Activated naive CD8-positive, alpha-beta T cell treated with anti-CD3 and anti-CD28 coated beads, Interleukin-2, amount 10 ng/mL, durations not matched to agents 7 days and 5 days (primary cell): ENCODE measurements around the gene RCAN3. TPM values are rescaled to one million over a fixed set of nuclear protein-coding genes. Genes with fewer than 3 reads are reported as not detected.

Source experiments
- ATAC-seq: fragments of 150-1000 bp; cut with Tn5 transposase; one replicate; pipeline ENCODE4 v1.10.0; 2021; ENCODE audit warnings: low read depth, moderate library complexity
- POLR2A ChIA-PET: fragments of 350-600 bp; sonication (Branson Sonifier 250); formaldehyde crosslinking; loops from one replicate; lab custom pipeline; 2021; ENCODE audit warnings: antibody characterized with exemption; lab: Charles Lee
- DNase-seq: peaks from one replicate; pipeline ENCODE4 v3.0.0; 2021
- H3K27ac Mint-ChIP-seq: one replicate; pipeline ENCODE4 v1.8.0; 2022; ENCODE audit warnings: mild to moderate bottlenecking, mixed read lengths
- H3K27me3 Mint-ChIP-seq: one replicate; pipeline ENCODE4 v1.8.0; 2022; ENCODE audit warnings: mild to moderate bottlenecking, moderate library complexity, mixed read lengths
- H3K36me3 Mint-ChIP-seq: one replicate; pipeline ENCODE4 v1.8.0; 2021; ENCODE audit warnings: mild to moderate bottlenecking, mixed read lengths
- H3K4me1 Mint-ChIP-seq: one replicate; pipeline ENCODE4 v1.8.0; 2021; ENCODE audit warnings: mixed read lengths
- H3K4me3 Mint-ChIP-seq: one replicate; pipeline ENCODE4 v1.8.0; 2022; ENCODE audit warnings: mild to moderate bottlenecking, moderate library complexity, mixed read lengths
- H3K9me3 Mint-ChIP-seq: one replicate; pipeline ENCODE4 v1.8.0; 2021; ENCODE audit warnings: mixed read lengths
- total RNA-seq, 2 experiments: library from RNA; stranded (reverse); gene quantifications; one replicate each; pipeline ENCODE4 v1.2.3, GENCODE V29; 2021

Gene RCAN3
- total RNA-seq, 2 experiments from 2014 or later, result 77.4 to 84.8 TPM

GRCh38 chr1:24560361-24560760 lies 57.7 kb downstream of the RCAN3 start:
- no peak for DNase-seq
- no peak overlapping the region for H3K27ac Mint-ChIP-seq
- POLR2A ChIA-PET, result interaction anchor here (0.7 kb wide), 1 partner anchor 39 kb away, joined by 3 read pairs; no protein-coding TSS in a partner anchor
- peaks cover 17% of the 10 kb centered on the region for H3K27me3 Mint-ChIP-seq
- H3K9me3 Mint-ChIP-seq, result no peaks in the 10 kb centered on the region
- H3K4me1 Mint-ChIP-seq, result peaks cover 16% of the 10 kb centered on the region
- ATAC-seq, result no peak
- no peaks in the 10 kb centered on the region for H3K36me3 Mint-ChIP-seq
- H3K4me3 Mint-ChIP-seq, result no peak overlapping the region

- Mint-ChIP-seq H3K36me3 (no peaks in the 10 kb centered on the region), H3K9me3 (no peaks in the 10 kb centered on the region), H3K4me3 (no peak overlapping the region), H3K27me3 (peaks cover 17% of the 10 kb centered on the region), H3K27ac (no peak overlapping the region), H3K4me1 (peaks cover 13% of the 10 kb centered on the region)
- POLR2A ChIA-PET, result no interaction called here
- DNase-seq (no peak), ATAC-seq (no peak)
Observed at GRCh38 chr1:24562625-24563024, 60.0 kb downstream of the RCAN3 start.

GRCh38 chr1:24564695-24565094 lies 62.1 kb downstream of the RCAN3 start:
- POLR2A ChIA-PET, result interaction anchor here (0.7 to 0.9 kb wide), 2 partner anchors 8 to 22 kb away, joined by 3 to 7 read pairs; no protein-coding TSS in a partner anchor
- H3K27ac Mint-ChIP-seq, result no peak overlapping the region
- H3K9me3 Mint-ChIP-seq, result no peaks in the 10 kb centered on the region
- peaks cover 14% of the 10 kb centered on the region for H3K27me3 Mint-ChIP-seq
- no peak for DNase-seq
- no peak overlapping the region for H3K4me3 Mint-ChIP-seq
- no peak for ATAC-seq
- no peaks in the 10 kb centered on the region for H3K36me3 Mint-ChIP-seq
- H3K4me1 Mint-ChIP-seq, result peaks cover 6% of the 10 kb centered on the region

- DNase-seq, result no peak
- Mint-ChIP-seq H3K9me3 (no peaks in the 10 kb centered on the region), H3K4me1 (peaks cover 6% of the 10 kb centered on the region), H3K36me3 (no peaks in the 10 kb centered on the region), H3K27ac (no peak overlapping the region), H3K27me3 (peaks cover 12% of the 10 kb centered on the region), H3K4me3 (no peak overlapping the region)
- POLR2A ChIA-PET, result no interaction called here
- no peak for ATAC-seq
Observed at GRCh38 chr1:24566236-24566867, 63.7 kb downstream of the RCAN3 start.

DNA sequence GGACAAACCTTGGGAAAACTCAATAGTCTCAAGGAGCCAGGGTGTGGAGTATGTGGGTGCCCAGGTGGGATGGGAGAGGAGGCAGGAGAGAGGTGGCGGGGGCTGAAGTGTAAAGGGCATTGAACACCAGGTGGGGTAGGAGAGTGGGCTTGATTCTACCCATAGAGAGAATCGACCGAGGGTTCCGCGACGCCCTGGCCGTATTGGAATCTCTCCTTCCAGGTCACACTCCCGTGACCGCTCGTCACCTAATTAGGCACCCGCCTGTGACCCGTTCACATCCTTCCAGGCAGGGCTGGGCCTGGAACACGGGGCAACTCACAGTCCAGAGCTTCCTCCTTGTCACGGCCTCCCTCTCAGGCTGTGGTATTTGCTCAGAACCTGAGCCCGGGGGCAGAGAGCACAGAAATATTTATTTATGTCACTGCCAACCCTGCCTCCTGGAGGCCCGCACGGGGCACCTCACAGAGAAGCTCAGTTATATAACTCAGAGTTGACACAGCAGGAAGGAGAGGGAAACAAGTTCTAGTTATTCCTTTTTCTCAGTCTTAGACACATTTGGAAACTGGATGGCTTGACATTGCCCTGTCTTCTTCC lies 65.3 kb downstream of the RCAN3 start:
- H3K27me3 Mint-ChIP-seq, result peaks cover 11% of the 10 kb centered on the region
- DNase-seq (no peak), ATAC-seq (no peak)
- H3K36me3 Mint-ChIP-seq, result peaks cover 1% of the 10 kb centered on the region
- H3K27ac Mint-ChIP-seq, result peak overlapping the region; percentile 32
- H3K4me3 Mint-ChIP-seq, result no peak overlapping the region
- POLR2A ChIA-PET, result no interaction called here
- peaks cover 16% of the 10 kb centered on the region for H3K4me1 Mint-ChIP-seq
- H3K9me3 Mint-ChIP-seq, result no peaks in the 10 kb centered on the region

GRCh38 chr1:24568475-24568874 lies 65.8 kb downstream of the RCAN3 start:
- no peaks in the 10 kb centered on the region for H3K9me3 Mint-ChIP-seq
- peak overlapping the region; percentile 32 for H3K27ac Mint-ChIP-seq
- POLR2A ChIA-PET, result no interaction called here
- peaks cover 1% of the 10 kb centered on the region for H3K36me3 Mint-ChIP-seq
- H3K4me3 Mint-ChIP-seq, result no peak overlapping the region
- DNase-seq (no peak), ATAC-seq (no peak)
- H3K4me1 Mint-ChIP-seq, result peaks cover 19% of the 10 kb centered on the region
- H3K27me3 Mint-ChIP-seq, result peaks cover 11% of the 10 kb centered on the region

- POLR2A ChIA-PET, result interaction anchor here (0.8 kb wide), 1 partner anchor 40 kb away, joined by 3 read pairs; no protein-coding TSS in a partner anchor
- DNase-seq (no peak), ATAC-seq (no peak)
- peaks cover 4% of the 10 kb centered on the region for H3K27me3 Mint-ChIP-seq
- H3K9me3 Mint-ChIP-seq, result no peaks in the 10 kb centered on the region
- H3K4me3 Mint-ChIP-seq, result no peak overlapping the region
- H3K4me1 Mint-ChIP-seq, result peaks cover 19% of the 10 kb centered on the region
- H3K36me3 Mint-ChIP-seq, result peaks cover 1% of the 10 kb centered on the region
- H3K27ac Mint-ChIP-seq, result no peak overlapping the region
Observed at GRCh38 chr1:24570265-24571125, 67.9 kb downstream of the RCAN3 start.

DNA sequence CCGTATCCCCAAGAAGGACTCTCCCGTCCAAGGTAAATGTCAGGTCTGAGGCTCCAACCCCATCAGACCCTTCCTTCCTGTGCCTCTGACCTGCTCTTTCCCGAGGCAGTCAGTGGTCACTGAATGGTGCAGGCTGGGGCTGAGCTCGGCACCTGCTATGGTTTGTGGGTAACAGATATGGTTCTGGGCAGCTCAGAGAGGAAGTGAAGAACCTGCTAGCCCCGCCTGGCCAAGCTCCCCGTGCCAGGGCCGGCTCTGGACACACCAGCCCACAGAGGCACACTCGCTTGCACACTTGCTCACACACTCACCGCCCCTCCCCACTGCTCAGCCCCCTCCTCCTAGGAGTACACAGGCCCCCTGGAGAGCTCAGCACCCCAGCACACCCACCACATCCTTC lies 69.7 kb downstream of the RCAN3 start:
- peaks cover 1% of the 10 kb centered on the region for H3K36me3 Mint-ChIP-seq
- H3K27me3 Mint-ChIP-seq, result no peaks in the 10 kb centered on the region
- ATAC-seq, result peak; percentile 54
- peak; percentile 43 for DNase-seq
- POLR2A ChIA-PET, result interaction anchor here (0.6 kb wide), 1 partner anchor 9 kb away, joined by 5 read pairs; no protein-coding TSS in a partner anchor
- peaks cover 12% of the 10 kb centered on the region for H3K4me1 Mint-ChIP-seq
- H3K4me3 Mint-ChIP-seq, result peak overlapping the region; percentile 35
- H3K27ac Mint-ChIP-seq, result peak overlapping the region; percentile 82
- H3K9me3 Mint-ChIP-seq, result no peaks in the 10 kb centered on the region

DNA sequence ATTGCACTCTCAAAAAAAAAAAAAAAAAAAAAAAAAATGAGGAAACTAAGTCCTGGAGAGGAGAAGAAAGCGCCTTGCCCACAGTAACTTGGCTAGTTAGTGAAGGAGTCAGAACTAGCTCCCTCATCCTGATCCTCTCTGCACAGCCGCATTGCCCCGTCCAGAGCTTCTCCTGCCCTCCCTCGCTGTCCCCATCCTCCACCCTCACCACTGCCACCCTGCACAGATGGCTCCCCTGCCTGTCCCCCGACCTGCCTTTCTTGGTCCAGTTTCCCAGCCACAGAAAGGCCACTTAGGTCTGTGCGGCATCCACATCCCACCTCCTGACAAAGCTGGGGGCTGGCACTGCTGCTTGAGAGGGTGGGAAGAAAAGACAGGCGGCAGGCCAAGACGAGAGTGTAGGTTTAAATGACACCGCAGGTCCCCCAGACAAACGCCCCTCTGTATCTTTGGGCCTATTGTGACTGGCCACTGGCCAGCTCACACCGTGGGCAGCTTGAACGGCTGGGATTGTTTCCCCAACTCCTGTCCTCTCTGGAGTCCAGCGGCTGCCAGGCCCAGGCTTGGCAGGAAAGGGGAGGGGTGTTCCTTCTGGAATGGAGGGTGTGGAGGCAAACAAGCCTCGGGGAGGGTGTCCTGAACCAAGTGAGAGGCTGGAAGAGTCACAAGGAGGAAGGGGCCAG lies 73.4 kb downstream of the RCAN3 start:
- Mint-ChIP-seq H3K9me3 (no peaks in the 10 kb centered on the region), H3K27ac (no peak overlapping the region), H3K27me3 (peaks cover 5% of the 10 kb centered on the region)

GRCh38 chr1:24578846-24579245 lies 76.2 kb downstream of the RCAN3 start:
- Mint-ChIP-seq H3K27me3 (peaks cover 5% of the 10 kb centered on the region), H3K9me3 (no peaks in the 10 kb centered on the region), H3K27ac (no peak overlapping the region), H3K4me1 (no peaks in the 10 kb centered on the region), H3K36me3 (no peaks in the 10 kb centered on the region), H3K4me3 (no peak overlapping the region)
- POLR2A ChIA-PET, result interaction anchor here (0.7 kb wide), 1 partner anchor 7 kb away, joined by 3 read pairs; no protein-coding TSS in a partner anchor
- no peak for ATAC-seq
- DNase-seq, result no peak

More for the DNA sequence above, 73.4 kb downstream of the RCAN3 start:
- DNase-seq (no peak), ATAC-seq (no peak)
- Mint-ChIP-seq H3K4me1 (peaks cover 12% of the 10 kb centered on the region), H3K36me3 (peaks cover 1% of the 10 kb centered on the region), H3K4me3 (no peak overlapping the region)
- POLR2A ChIA-PET, result no interaction called here

GRCh38 chr1:24580756-24581155 lies 78.1 kb downstream of the RCAN3 start:
- H3K4me1 Mint-ChIP-seq, result peaks cover 4% of the 10 kb centered on the region
- H3K27me3 Mint-ChIP-seq, result peaks cover 7% of the 10 kb centered on the region
- no peaks in the 10 kb centered on the region for H3K36me3 Mint-ChIP-seq
- no peak overlapping the region for H3K4me3 Mint-ChIP-seq
- POLR2A ChIA-PET, result no interaction called here
- ATAC-seq, result no peak
- DNase-seq, result no peak
- no peaks in the 10 kb centered on the region for H3K9me3 Mint-ChIP-seq
- no peak overlapping the region for H3K27ac Mint-ChIP-seq

DNA sequence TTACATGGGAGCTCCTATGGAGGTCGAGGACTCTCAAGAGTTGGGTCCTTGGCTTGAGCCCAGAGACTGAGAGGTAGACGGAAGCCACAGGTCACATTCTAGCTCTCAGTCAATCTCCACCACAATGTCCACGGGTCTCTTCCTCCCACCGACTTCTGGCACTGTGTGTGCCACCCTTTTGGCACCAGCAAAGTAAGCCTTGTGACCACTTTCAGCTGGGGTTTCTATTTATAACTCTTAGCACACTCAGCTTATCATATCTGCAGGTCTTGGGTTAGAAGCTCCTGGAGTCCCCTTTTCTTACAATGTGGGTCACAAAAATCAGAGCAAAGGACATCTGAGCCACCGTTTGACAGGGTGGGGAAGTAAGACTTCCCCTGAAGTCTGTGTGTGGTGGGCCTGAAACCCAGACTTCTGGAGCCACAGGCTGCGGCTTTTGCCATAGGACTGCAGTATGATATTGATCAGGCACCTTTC lies 81.6 kb downstream of the RCAN3 start:
- Mint-ChIP-seq H3K36me3 (no peaks in the 10 kb centered on the region), H3K27ac (no peak overlapping the region), H3K4me3 (no peak overlapping the region), H3K27me3 (peaks cover 5% of the 10 kb centered on the region), H3K4me1 (peaks cover 13% of the 10 kb centered on the region), H3K9me3 (no peaks in the 10 kb centered on the region)
- no peak for ATAC-seq
- POLR2A ChIA-PET, result no interaction called here
- no peak for DNase-seq

DNA sequence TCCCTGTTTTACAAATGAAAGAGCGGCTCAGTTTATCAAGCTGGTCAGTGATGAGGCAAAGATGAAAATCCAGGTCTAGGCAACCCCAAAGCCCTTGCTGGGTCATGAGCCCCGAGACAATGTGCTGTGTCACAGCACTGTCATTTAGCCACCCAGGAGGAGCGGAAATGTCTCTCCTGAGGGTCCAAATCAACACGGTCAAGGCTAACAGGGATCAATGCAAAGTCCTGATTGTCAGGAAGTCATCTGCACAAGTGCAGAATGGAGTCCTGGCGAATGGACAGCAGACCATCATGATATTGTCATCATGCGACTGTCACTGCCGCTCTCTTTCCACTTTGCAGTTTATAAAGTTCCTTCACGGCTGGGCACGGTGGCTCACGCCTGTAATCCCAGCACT lies 83.5 kb downstream of the RCAN3 start:
- Mint-ChIP-seq H3K27me3 (peaks cover 8% of the 10 kb centered on the region), H3K4me1 (peaks cover 13% of the 10 kb centered on the region), H3K4me3 (no peak overlapping the region), H3K36me3 (no peaks in the 10 kb centered on the region), H3K27ac (no peak overlapping the region), H3K9me3 (no peaks in the 10 kb centered on the region)
- DNase-seq, result no peak
- no peak for ATAC-seq
- POLR2A ChIA-PET, result interaction anchor here (0.6 to 1.1 kb wide), 2 partner anchors 8 to 21 kb away, joined by 3 to 7 read pairs; no protein-coding TSS in a partner anchor
